Suprapubic skin (tissue), 4 donors: ENCODE measurements around the gene FLNB. TPM values are rescaled to one million over a fixed set of nuclear protein-coding genes. Genes with fewer than 3 reads are reported as not detected.

Source experiments
- DNase-seq, 2 donors: peaks; one replicate each; pipeline ENCODE4 v3.0.0-alpha.2; 2019; ENCODE audit warnings: low spot score in 2 of 2
- H3K27ac ChIP-seq: fragments of 200-600 bp; sonication (generic); one replicate; pipeline ENCODE4 v1.5.1; 2019
- H3K27me3 ChIP-seq: fragments of 200-600 bp; sonication (generic); one replicate; pipeline ENCODE4 v1.5.1; 2019
- H3K36me3 ChIP-seq: fragments of 200-600 bp; sonication (generic); one replicate; pipeline ENCODE4 v1.5.1; 2019
- H3K4me1 ChIP-seq: fragments of 200-600 bp; sonication (generic); one replicate; pipeline ENCODE4 v1.5.1; 2019
- H3K4me3 ChIP-seq: fragments of 200-600 bp; sonication (generic); one replicate; pipeline ENCODE4 v1.5.1; 2019; ENCODE audit warnings: mild to moderate bottlenecking
- H3K9me3 ChIP-seq: fragments of 200-600 bp; sonication (generic); one replicate; pipeline ENCODE4 v1.5.1; 2019
- CTCF ChIP-seq, 2 donors: fragments of 200-600 bp in 1 of 2; fragments of 450-650 bp in 1 of 2; sonication (generic) in 1 of 2; IDR thresholded peaks; one replicate each; pipeline ENCODE4 v1.5.1; 2016 to 2019; ENCODE audit warnings: antibody characterized with exemption in 2 of 2, mild to moderate bottlenecking in 1 of 2, moderate library complexity in 1 of 2
- EP300 ChIP-seq: sonication (generic); formaldehyde crosslinking; IDR thresholded peaks from one replicate; pipeline ENCODE4 v1.6.1; 2017; ENCODE audit warnings: antibody characterized with exemption
- POLR2A ChIP-seq, 2 donors: fragments of 450-650 bp; IDR thresholded peaks; one replicate each; pipeline ENCODE4 v1.6.1; 2017; ENCODE audit warnings: antibody characterized with exemption in 2 of 2, mild to moderate bottlenecking in 2 of 2, moderate library complexity in 2 of 2
- POLR2AphosphoS5 ChIP-seq, 3 donors: sonication (generic); formaldehyde crosslinking; IDR thresholded peaks; one replicate each; pipeline ENCODE4 v1.6.1; 2017; ENCODE audit warnings: antibody characterized with exemption in 3 of 3
- WGBS: methylation state at CpG from one replicate; pipeline ENCODE4 v1.1.5; 2018; 5-methylcytosine and 5-hydroxymethylcytosine counted together
- total RNA-seq, 4 donors: library from RNA; depleted of rRNA; stranded (reverse); fragments of >200 nt; gene quantifications; one replicate each; pipeline ENCODE4 v1.1.0, GENCODE V29; 2016

Gene FLNB
- total RNA-seq, 4 donors from 2014 or later, result 143 to 186 (median 150) TPM

- TF ChIP-seq EP300 (no peak), POLR2A (IDR thresholded peaks at IDR 0.05) (no peak), CTCF (IDR thresholded peaks at IDR 0.05) (no peak), POLR2AphosphoS5 (IDR thresholded peaks at IDR 0.05) (no peak)
- peaks cover 30% of the 10 kb centered on the region for H3K4me1 ChIP-seq
- H3K27me3 ChIP-seq, result no peaks in the 10 kb centered on the region
- H3K36me3 ChIP-seq, result no peaks in the 10 kb centered on the region
- no peak overlapping the region for H3K4me3 ChIP-seq
- no peak for DNase-seq
- no peaks in the 10 kb centered on the region for H3K9me3 ChIP-seq
- 79% methylated on average over 21 of the region's 21 CpGs for WGBS
- no peak overlapping the region for H3K27ac ChIP-seq
Observed at GRCh38 chr3:57961177-57961827, 46.9 kb upstream of the FLNB start.

- Histone ChIP-seq H3K4me1 (peaks cover 34% of the 10 kb centered on the region), H3K27ac (no peak overlapping the region)
- DNase-seq, result no peak
Observed at GRCh38 chr3:57961828-57962447, 46.3 kb upstream of the FLNB start.

GRCh38 chr3:57962448-57962834 lies 45.8 kb upstream of the FLNB start:
- Histone ChIP-seq H3K9me3 (no peaks in the 10 kb centered on the region), H3K4me3 (no peak overlapping the region), H3K4me1 (peaks cover 37% of the 10 kb centered on the region), H3K36me3 (no peaks in the 10 kb centered on the region), H3K27ac (no peak overlapping the region), H3K27me3 (no peaks in the 10 kb centered on the region)
- WGBS, result 92% methylated on average over 6 of the region's 6 CpGs
- TF ChIP-seq EP300, result no peak
- TF ChIP-seq POLR2AphosphoS5 (IDR thresholded peaks at IDR 0.05), result no peak
- TF ChIP-seq CTCF (IDR thresholded peaks at IDR 0.05), result no peak
- TF ChIP-seq POLR2A (IDR thresholded peaks at IDR 0.05), result no peak
- DNase-seq, result no peak

More at GRCh38 chr3:57961828-57962447, 46.3 kb upstream of the FLNB start:
- 70% methylated on average over 5 of the region's 5 CpGs for WGBS
- TF ChIP-seq POLR2A (IDR thresholded peaks at IDR 0.05), result no peak
- TF ChIP-seq POLR2AphosphoS5 (IDR thresholded peaks at IDR 0.05), result no peak
- no peak for TF ChIP-seq EP300
- no peak for TF ChIP-seq CTCF (IDR thresholded peaks at IDR 0.05)
- no peaks in the 10 kb centered on the region for H3K36me3 ChIP-seq
- no peaks in the 10 kb centered on the region for H3K27me3 ChIP-seq
- H3K4me3 ChIP-seq, result no peak overlapping the region
- H3K9me3 ChIP-seq, result no peaks in the 10 kb centered on the region

GRCh38 chr3:57963811-57964346 lies 44.3 kb upstream of the FLNB start:
- Histone ChIP-seq H3K4me1 (peaks cover 32% of the 10 kb centered on the region), H3K27me3 (no peaks in the 10 kb centered on the region), H3K9me3 (no peaks in the 10 kb centered on the region), H3K4me3 (no peak overlapping the region), H3K27ac (no peak overlapping the region), H3K36me3 (no peaks in the 10 kb centered on the region)
- no peak for DNase-seq
- 47% methylated on average over 5 of the region's 7 CpGs for WGBS
- no peak for TF ChIP-seq POLR2AphosphoS5 (IDR thresholded peaks at IDR 0.05)
- no peak for TF ChIP-seq CTCF (IDR thresholded peaks at IDR 0.05)
- no peak for TF ChIP-seq POLR2A (IDR thresholded peaks at IDR 0.05)
- no peak for TF ChIP-seq EP300

- 24% methylated on average over 4 of the region's 4 CpGs for WGBS
- Histone ChIP-seq H3K4me3 (no peak overlapping the region), H3K27me3 (no peaks in the 10 kb centered on the region), H3K4me1 (peaks cover 16% of the 10 kb centered on the region), H3K27ac (no peak overlapping the region), H3K36me3 (no peaks in the 10 kb centered on the region), H3K9me3 (no peaks in the 10 kb centered on the region)
- no peak for TF ChIP-seq EP300
- no peak for DNase-seq
Observed at GRCh38 chr3:57966829-57967228, 41.4 kb upstream of the FLNB start.
